ENCODE measurements around the gene NPPA. TPM values are rescaled to one million over a fixed set of nuclear protein-coding genes. Genes with fewer than 3 reads are reported as not detected.
A peak's percentile ranks its signal among the peaks of the same experiment; 100 is the strongest.

The NPPA gene
- polyA plus RNA-seq, 4 donors: 0.68 to 22.4 (median 1.4) TPM; not detected in 1

DNA sequence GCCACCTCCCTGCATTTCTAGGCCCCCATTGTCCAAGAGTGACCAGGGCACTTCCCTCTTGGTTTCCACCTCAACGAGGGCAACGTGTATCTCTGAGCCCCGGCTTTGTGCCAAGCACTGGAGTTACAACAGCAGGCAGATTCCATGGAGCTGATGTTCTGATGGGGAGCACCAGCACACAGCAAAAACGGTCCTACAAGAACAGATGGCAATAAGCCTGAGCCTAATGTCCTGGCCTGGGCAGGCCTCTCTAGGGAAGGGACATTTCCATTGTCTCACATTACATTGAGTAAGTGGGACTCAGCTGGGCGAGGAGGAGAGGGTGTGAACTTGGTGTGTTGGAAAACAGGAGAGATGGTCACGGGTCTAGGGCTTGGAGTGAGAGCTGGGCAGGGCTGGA lies 38.3 kb upstream of the NPPA start:
- no peak for DNase-seq
- 67 to 78% (median 71%) methylated on average over 6 of the region's 6 CpGs for WGBS, 3 donors
- Histone ChIP-seq H3K27me3 (ENCODE audit: control insufficient read depth in 3 of 3, insufficient read depth in 3 of 3, low read length in 3 of 3) (no peaks in the 10 kb centered on the region), H3K27ac (ENCODE audit: low read depth in 1 of 3, low read length in 2 of 3) (no peak overlapping the region), H3K9me3 (ENCODE audit: control insufficient read depth in 2 of 2, insufficient read depth in 1 of 2, low read depth in 1 of 2, low read length in 1 of 2) (no peaks in the 10 kb centered on the region), H3K4me3 (ENCODE audit: low read depth in 1 of 3, low read length in 3 of 3) (no peak overlapping the region), H3K36me3 (ENCODE audit: control insufficient read depth in 3 of 3, insufficient read depth in 2 of 3, low read depth in 1 of 3, low read length in 3 of 3) (no peaks in the 10 kb centered on the region), H3K4me1 (ENCODE audit: control insufficient read depth in 3 of 3, insufficient read depth in 2 of 3, low read depth in 1 of 3, low read length in 2 of 3) (peaks cover 0 to 18% (median 0%) of the 10 kb centered on the region in 3 donors)
- no peak for FAIRE-seq

DNA sequence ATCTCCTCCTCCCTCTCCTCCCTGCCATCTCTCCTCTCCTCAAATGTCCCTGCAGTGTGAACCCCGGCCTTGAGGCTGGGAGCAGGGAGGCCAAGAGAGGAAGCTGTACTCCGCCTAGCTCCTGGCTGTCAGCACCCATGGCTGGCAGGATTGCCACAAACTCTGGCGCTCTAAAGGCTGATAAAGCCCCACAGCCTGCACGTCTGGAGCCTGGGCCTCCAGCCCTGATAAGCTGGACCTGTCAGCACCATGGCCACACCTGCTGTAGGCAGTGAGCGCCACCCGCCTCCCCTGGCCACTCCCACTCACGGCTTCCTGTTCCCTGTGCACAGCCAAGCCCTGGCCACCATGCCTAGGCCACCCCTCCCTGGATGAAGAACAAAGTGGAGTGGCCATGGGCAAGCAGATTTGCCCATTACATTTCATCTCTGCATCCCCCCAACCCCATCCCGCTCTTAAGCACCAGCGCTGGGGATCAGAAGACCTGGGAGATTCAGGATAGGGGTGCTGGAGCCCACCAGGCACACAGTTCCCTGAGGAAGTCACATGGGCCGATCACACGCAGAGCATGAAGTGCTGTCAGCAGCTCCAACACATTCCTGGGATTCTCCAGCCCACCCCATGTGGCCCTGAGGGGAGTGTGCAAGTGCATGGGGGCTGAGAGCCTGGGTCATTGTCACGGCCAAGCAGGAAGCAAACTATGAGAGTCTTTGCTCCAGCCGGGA lies 35.4 kb upstream of the NPPA start:
- no peak overlapping the region for H3K27ac ChIP-seq (ENCODE audit: low read depth in 1 of 3, low read length in 2 of 3)
- peaks cover 0 to 22% (median 0%) of the 10 kb centered on the region in 3 donors for H3K4me1 ChIP-seq (ENCODE audit: control insufficient read depth in 3 of 3, insufficient read depth in 2 of 3, low read depth in 1 of 3, low read length in 2 of 3)
- no peak overlapping the region for H3K4me3 ChIP-seq (ENCODE audit: low read depth in 1 of 3, low read length in 3 of 3)
- no peaks in the 10 kb centered on the region for H3K36me3 ChIP-seq (ENCODE audit: control insufficient read depth in 3 of 3, insufficient read depth in 2 of 3, low read depth in 1 of 3, low read length in 3 of 3)
- H3K27me3 ChIP-seq (ENCODE audit: control insufficient read depth in 3 of 3, insufficient read depth in 3 of 3, low read length in 3 of 3): peaks cover 0 to 3% (median 0%) of the 10 kb centered on the region in 3 donors
- FAIRE-seq (no peak), DNase-seq (peak; percentile 87 to 90)
- 41 to 45% (median 43%) methylated on average over 12 to 13 of the region's 13 CpGs for WGBS, 3 donors
- H3K9me3 ChIP-seq (ENCODE audit: control insufficient read depth in 2 of 2, insufficient read depth in 1 of 2, low read depth in 1 of 2, low read length in 1 of 2): no peaks in the 10 kb centered on the region

- FAIRE-seq (no peak), DNase-seq (no peak)
- WGBS, 3 donors: 77 to 81% (median 80%) methylated on average over 18 of the region's 18 CpGs
- peaks cover 0 to 22% (median 0%) of the 10 kb centered on the region in 3 donors for H3K4me1 ChIP-seq (ENCODE audit: control insufficient read depth in 3 of 3, insufficient read depth in 2 of 3, low read depth in 1 of 3, low read length in 2 of 3)
- no peaks in the 10 kb centered on the region for H3K36me3 ChIP-seq (ENCODE audit: control insufficient read depth in 3 of 3, insufficient read depth in 2 of 3, low read depth in 1 of 3, low read length in 3 of 3)
- H3K4me3 ChIP-seq (ENCODE audit: low read depth in 1 of 3, low read length in 3 of 3): no peak overlapping the region
- no peaks in the 10 kb centered on the region for H3K9me3 ChIP-seq (ENCODE audit: control insufficient read depth in 2 of 2, insufficient read depth in 1 of 2, low read depth in 1 of 2, low read length in 1 of 2)
- peak overlapping the region in 1 of 3 donors; percentile 35 for H3K27ac ChIP-seq (ENCODE audit: low read depth in 1 of 3, low read length in 2 of 3)
- peaks cover 0 to 6% (median 0%) of the 10 kb centered on the region in 3 donors for H3K27me3 ChIP-seq (ENCODE audit: control insufficient read depth in 3 of 3, insufficient read depth in 3 of 3, low read length in 3 of 3)
Observed at GRCh38 chr1:11881749-11882441, 34.3 kb upstream of the NPPA start.

GRCh38 chr1:11880911-11881748 lies 33.5 kb upstream of the NPPA start:
- DNase-seq (peak in 1 of 2 donors; percentile 15), FAIRE-seq (no peak)
- 48 to 60% (median 51%) methylated on average over 10 of the region's 10 CpGs for WGBS, 3 donors
- Histone ChIP-seq H3K4me1 (ENCODE audit: control insufficient read depth in 3 of 3, insufficient read depth in 2 of 3, low read depth in 1 of 3, low read length in 2 of 3) (peaks cover 0 to 22% (median 0%) of the 10 kb centered on the region in 3 donors), H3K27ac (ENCODE audit: low read depth in 1 of 3, low read length in 2 of 3) (peak overlapping the region in 1 of 3 donors; percentile 35), H3K36me3 (ENCODE audit: control insufficient read depth in 3 of 3, insufficient read depth in 2 of 3, low read depth in 1 of 3, low read length in 3 of 3) (no peaks in the 10 kb centered on the region), H3K9me3 (ENCODE audit: control insufficient read depth in 2 of 2, insufficient read depth in 1 of 2, low read depth in 1 of 2, low read length in 1 of 2) (no peaks in the 10 kb centered on the region), H3K27me3 (ENCODE audit: control insufficient read depth in 3 of 3, insufficient read depth in 3 of 3, low read length in 3 of 3) (peaks cover 0 to 9% (median 0%) of the 10 kb centered on the region in 3 donors), H3K4me3 (ENCODE audit: low read depth in 1 of 3, low read length in 3 of 3) (no peak overlapping the region)

DNA sequence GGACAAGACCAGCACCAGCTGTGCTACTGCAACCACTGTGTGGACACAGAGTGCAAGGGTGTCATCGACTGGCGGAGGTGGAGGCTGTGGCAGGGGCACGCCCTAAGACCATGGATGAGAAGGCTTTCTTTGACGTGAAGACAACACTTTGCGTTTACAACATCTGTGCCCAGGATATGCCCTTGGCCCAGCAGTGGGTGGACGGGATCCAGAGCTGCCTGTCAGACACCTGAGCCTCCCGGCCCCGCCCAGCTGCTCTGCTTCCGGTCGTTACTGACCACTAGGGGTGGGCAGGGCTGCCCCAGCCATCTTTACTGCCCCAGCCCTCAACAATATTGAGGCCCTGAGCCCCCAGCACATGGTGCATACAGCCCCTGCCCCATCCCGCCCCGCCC lies 32.6 kb upstream of the NPPA start:
- peaks cover 0 to 22% (median 0%) of the 10 kb centered on the region in 3 donors for H3K4me1 ChIP-seq (ENCODE audit: control insufficient read depth in 3 of 3, insufficient read depth in 2 of 3, low read depth in 1 of 3, low read length in 2 of 3)
- 59 to 67% (median 64%) methylated on average over 12 of the region's 12 CpGs for WGBS, 3 donors
- no peaks in the 10 kb centered on the region for H3K36me3 ChIP-seq (ENCODE audit: control insufficient read depth in 3 of 3, insufficient read depth in 2 of 3, low read depth in 1 of 3, low read length in 3 of 3)
- FAIRE-seq (no peak), DNase-seq (no peak)
- no peak overlapping the region for H3K27ac ChIP-seq (ENCODE audit: low read depth in 1 of 3, low read length in 2 of 3)
- no peak overlapping the region for H3K4me3 ChIP-seq (ENCODE audit: low read depth in 1 of 3, low read length in 3 of 3)
- no peaks in the 10 kb centered on the region for H3K9me3 ChIP-seq (ENCODE audit: control insufficient read depth in 2 of 2, insufficient read depth in 1 of 2, low read depth in 1 of 2, low read length in 1 of 2)
- H3K27me3 ChIP-seq (ENCODE audit: control insufficient read depth in 3 of 3, insufficient read depth in 3 of 3, low read length in 3 of 3): peaks cover 0 to 11% (median 0%) of the 10 kb centered on the region in 3 donors

GRCh38 chr1:11879311-11880180 lies 32.0 kb upstream of the NPPA start:
- no peaks in the 10 kb centered on the region for H3K9me3 ChIP-seq (ENCODE audit: control insufficient read depth in 2 of 2, insufficient read depth in 1 of 2, low read depth in 1 of 2, low read length in 1 of 2)
- FAIRE-seq: no peak
- WGBS, 3 donors: 73 to 82% (median 78%) methylated on average over 27 to 28 of the region's 28 CpGs

GRCh38 chr1:11878891-11879190 lies 31.3 kb upstream of the NPPA start:
- 84 to 91% (median 87%) methylated on average over 6 of the region's 6 CpGs for WGBS, 3 donors
- FAIRE-seq: no peak
- H3K27me3 ChIP-seq (ENCODE audit: control insufficient read depth in 3 of 3, insufficient read depth in 3 of 3, low read length in 3 of 3): peaks cover 0 to 14% (median 0%) of the 10 kb centered on the region in 3 donors
- H3K36me3 ChIP-seq (ENCODE audit: control insufficient read depth in 3 of 3, insufficient read depth in 2 of 3, low read depth in 1 of 3, low read length in 3 of 3): no peaks in the 10 kb centered on the region
- H3K4me3 ChIP-seq (ENCODE audit: low read depth in 1 of 3, low read length in 3 of 3): no peak overlapping the region
- H3K4me1 ChIP-seq (ENCODE audit: control insufficient read depth in 3 of 3, insufficient read depth in 2 of 3, low read depth in 1 of 3, low read length in 2 of 3): peaks cover 0 to 22% (median 0%) of the 10 kb centered on the region in 3 donors
- no peak for DNase-seq
- no peak overlapping the region for H3K27ac ChIP-seq (ENCODE audit: low read depth in 1 of 3, low read length in 2 of 3)
- H3K9me3 ChIP-seq (ENCODE audit: control insufficient read depth in 2 of 2, insufficient read depth in 1 of 2, low read depth in 1 of 2, low read length in 1 of 2): no peaks in the 10 kb centered on the region

More at GRCh38 chr1:11879311-11880180, 32.0 kb upstream of the NPPA start:
- Histone ChIP-seq H3K36me3 (ENCODE audit: control insufficient read depth in 3 of 3, insufficient read depth in 2 of 3, low read depth in 1 of 3, low read length in 3 of 3) (no peaks in the 10 kb centered on the region), H3K4me3 (ENCODE audit: low read depth in 1 of 3, low read length in 3 of 3) (no peak overlapping the region), H3K27ac (ENCODE audit: low read depth in 1 of 3, low read length in 2 of 3) (no peak overlapping the region), H3K27me3 (ENCODE audit: control insufficient read depth in 3 of 3, insufficient read depth in 3 of 3, low read length in 3 of 3) (peaks cover 0 to 14% (median 0%) of the 10 kb centered on the region in 3 donors), H3K4me1 (ENCODE audit: control insufficient read depth in 3 of 3, insufficient read depth in 2 of 3, low read depth in 1 of 3, low read length in 2 of 3) (peaks cover 0 to 22% (median 0%) of the 10 kb centered on the region in 3 donors)
- DNase-seq: no peak

All from small intestine (tissue), 7 donors.